ENCODE measurements around the gene RAPGEF6. TPM values are rescaled to one million over a fixed set of nuclear protein-coding genes. Genes with fewer than 3 reads are reported as not detected.

The RAPGEF6 gene
- total and polyA plus RNA-seq, 2 of the 4 experiments (the other 2 are of a cell fraction): 5.8 to 18.8 TPM

DNA sequence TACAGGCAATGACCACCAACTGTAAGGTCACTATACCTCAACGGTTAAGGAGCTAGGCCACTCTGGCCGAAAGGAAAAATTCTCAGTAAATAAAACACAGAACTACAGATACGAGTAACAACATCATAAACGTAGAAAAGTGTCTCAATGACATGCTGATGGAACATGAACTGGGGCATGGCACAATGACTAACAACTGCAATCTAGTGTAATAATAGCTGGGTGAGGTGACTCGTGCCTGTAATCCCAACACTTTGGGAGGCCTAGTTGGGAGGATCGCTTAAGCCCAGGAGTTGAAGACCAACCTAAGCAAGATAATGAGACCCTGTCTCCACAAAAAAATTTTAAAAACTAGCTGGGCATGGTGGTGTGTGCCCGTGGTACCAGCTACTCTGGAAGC lies 9.8 kb upstream of the RAPGEF6 start:
- H3K36me3 ChIP-seq (ENCODE audit: control insufficient read depth, insufficient read depth, low read length): peaks cover 11% of the 10 kb centered on the region
- ChIA-PET CTCF (no interaction called here), POLR2A (ENCODE audit: unreplicated experiment) (no interaction called here)
- no peaks in the 10 kb centered on the region for H4K20me1 ChIP-seq (ENCODE audit: insufficient read depth, low read length)
- no peak overlapping the region for H4K91ac ChIP-seq (ENCODE audit: insufficient read depth, low read depth, low read length)
- no peaks in the 10 kb centered on the region for H3K4me1 ChIP-seq (ENCODE audit: control insufficient read depth, insufficient read depth, low read length)
- DNase-seq (peak; percentile 41), ATAC-seq (ENCODE audit: low read depth) (no peak)
- H4K8ac ChIP-seq (ENCODE audit: low read depth in 2 of 2, low read length in 2 of 2): no peak overlapping the region
- no peak overlapping the region for H2BK15ac ChIP-seq (ENCODE audit: low read depth, low read length)
- H3K4me3 ChIP-seq (ENCODE audit: insufficient read depth, low read depth, low read length): no peak overlapping the region
- no peak overlapping the region for H2AFZ ChIP-seq (replicated peaks; ENCODE audit: low read length, poor library complexity)
- BruUV-seq (replicated peaks): no TSS peak
- no peak overlapping the region for H3K56ac ChIP-seq (ENCODE audit: extremely low read depth, insufficient read depth, low read length)
- H3K18ac ChIP-seq (ENCODE audit: low read depth, low read length): no peak overlapping the region
- H4K5ac ChIP-seq (ENCODE audit: low read depth, low read length): no peak overlapping the region
- no peak overlapping the region for H2BK20ac ChIP-seq (ENCODE audit: low read depth, low read length)
- no peak overlapping the region for H3K9ac ChIP-seq (ENCODE audit: low read depth, low read length)
- H3K4me2 ChIP-seq (ENCODE audit: low read depth, low read length): no peak overlapping the region
- H2BK5ac ChIP-seq (ENCODE audit: low read depth, low read length, poor library complexity, severe bottlenecking): peak overlapping the region; percentile 4
- WGBS, 2 experiments (ENCODE audit: extremely low coverage in 2 of 2, insufficient read length in 1 of 2): no CpG with 5 or more reads among the region's 7 CpGs
- no peak overlapping the region for H3K4ac ChIP-seq (ENCODE audit: low read depth, low read length)
- H3K9me1 ChIP-seq (ENCODE audit: insufficient read depth, low read length): no peaks in the 10 kb centered on the region; the same call in 1 of the 2 replicates
- no peak overlapping the region for H2AK9ac ChIP-seq (replicated peaks; ENCODE audit: low read depth, low read length, poor library complexity)
- intact Hi-C loops (cut with micrococcal nuclease): loop anchor here (10.0 kb wide), 1 partner anchor 210 kb away; no protein-coding TSS in a partner anchor
- no peak overlapping the region for H3K14ac ChIP-seq (replicated peaks; ENCODE audit: low read depth, low read length)
- no peak overlapping the region for H2AK5ac ChIP-seq (ENCODE audit: low read depth, low read length)
- in situ Hi-C loops (cut with MboI; ENCODE audit: low sequenced_read_pairs): no loop called here
- TF ChIP-seq, protein P1, sequence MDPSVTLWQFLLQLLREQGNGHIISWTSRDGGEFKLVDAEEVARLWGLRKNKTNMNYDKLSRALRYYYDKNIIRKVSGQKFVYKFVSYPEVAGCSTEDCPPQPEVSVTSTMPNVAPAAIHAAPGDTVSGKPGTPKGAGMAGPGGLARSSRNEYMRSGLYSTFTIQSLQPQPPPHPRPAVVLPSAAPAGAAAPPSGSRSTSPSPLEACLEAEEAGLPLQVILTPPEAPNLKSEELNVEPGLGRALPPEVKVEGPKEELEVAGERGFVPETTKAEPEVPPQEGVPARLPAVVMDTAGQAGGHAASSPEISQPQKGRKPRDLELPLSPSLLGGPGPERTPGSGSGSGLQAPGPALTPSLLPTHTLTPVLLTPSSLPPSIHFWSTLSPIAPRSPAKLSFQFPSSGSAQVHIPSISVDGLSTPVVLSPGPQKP (IDR thresholded peaks at IDR 0.05; ENCODE audit: borderline replicate concordance, low read depth, low read length): no peak
- no peak for TF ChIP-seq RCOR1 (IDR thresholded peaks at IDR 0.05; ENCODE audit: insufficient replicate concordance, low read length)
- TF ChIP-seq MAFK (IDR thresholded peaks at IDR 0.05; ENCODE audit: low read depth, low read length): no peak
- TF ChIP-seq FOS (IDR thresholded peaks at IDR 0.05; ENCODE audit: low read depth, low read length): no peak
- no peak for TF ChIP-seq RFX5 (IDR thresholded peaks at IDR 0.05; ENCODE audit: low read depth, low read length)
- no peak for TF ChIP-seq MXI1 (IDR thresholded peaks at IDR 0.05; ENCODE audit: borderline replicate concordance, low read depth, low read length)
- no peaks in the 10 kb centered on the region for H3K27me3 ChIP-seq (ENCODE audit: control insufficient read depth, insufficient read depth, low read length)
- no peaks in the 10 kb centered on the region for H3K9me3 ChIP-seq (ENCODE audit: control insufficient read depth, insufficient read depth, low read length)
- no peak overlapping the region for H3K23ac ChIP-seq (ENCODE audit: low read depth, low read length)
- peaks cover 3 to 18% of the 10 kb centered on the region in 2 experiments for H3K79me1 ChIP-seq (ENCODE audit: low read depth in 1 of 2, low read length in 2 of 2)
- dilution Hi-C loops (cut with HindIII; ENCODE audit: low sequenced_read_pairs, unreplicated experiment): no loop called here
- H3K27ac ChIP-seq (ENCODE audit: insufficient read depth, low read length): no peak overlapping the region
- H2BK120ac ChIP-seq (ENCODE audit: low read depth, low read length): no peak overlapping the region

All from IMR-90 (cell line).